Right lobe of liver (tissue), 4 donors: Measurements from ENCODE around the gene SUSD1.

Source experiments
- CTCF ChIP-seq, 4 donors: fragments of 200-600 bp in 3 of 4; fragments of 450-650 bp in 1 of 4; IDR thresholded peaks; one replicate each; pipeline versions ENCODE4 v1.5.1 to v1.8.0; 2016 to 2022; ENCODE audit warnings: antibody characterized with exemption in 4 of 4, mild to moderate bottlenecking in 2 of 4
- POLR2A ChIP-seq: fragments of 450-650 bp; IDR thresholded peaks from one replicate; pipeline ENCODE4 v1.6.1; 2017; ENCODE audit warnings: antibody characterized with exemption, mild to moderate bottlenecking
- donor health status: DM: no; HTN: no; CAD: no.
- donor health status: DM: no; HTN: no; CAD: no.
- donor health status: DM: no; HTN: yes; CAD: no.

DNA sequence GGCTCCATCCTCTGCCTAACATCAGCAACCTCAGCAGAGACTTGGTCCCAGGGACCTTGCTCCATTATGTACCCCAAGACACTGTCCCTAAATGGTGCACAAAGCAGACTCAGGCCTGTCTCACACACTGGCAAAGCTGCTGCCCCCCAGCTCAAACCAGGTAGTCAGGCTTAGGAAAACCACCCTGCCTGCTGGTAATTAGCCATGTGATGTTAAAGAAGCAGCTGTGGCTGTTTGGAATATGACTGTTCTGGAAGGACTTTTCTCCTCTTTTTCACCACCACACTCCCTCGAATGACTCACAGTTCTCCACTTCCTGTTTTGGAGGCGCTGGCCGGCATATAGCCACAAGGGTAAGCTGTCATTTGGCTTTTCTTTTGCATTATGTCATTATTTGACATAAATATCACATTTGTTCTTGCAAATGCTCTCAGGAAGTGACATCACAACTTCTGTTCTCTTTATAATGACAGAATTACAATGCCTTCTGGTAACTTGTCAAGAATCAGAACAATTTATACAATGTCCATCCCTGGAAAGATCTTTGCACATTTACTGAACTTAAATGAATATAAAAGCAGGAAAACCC lies 113.9 kb downstream of the SUSD1 start:
- no peak for TF ChIP-seq CTCF (IDR thresholded peaks at IDR 0.05)
- no peak for TF ChIP-seq POLR2A
